Chondrocyte (in vitro differentiated cells): ENCODE data around the gene TPRA1. TPM values are rescaled to one million over a fixed set of nuclear protein-coding genes. Genes with fewer than 3 reads are reported as not detected.

ENCODE experiments used
- DNase-seq: peaks from one replicate; pipeline ENCODE4 v3.0.0; 2021; ENCODE audit warnings: mixed read lengths, low spot score
- H3K27ac Mint-ChIP-seq: one replicate; pipeline ENCODE4 v1.8.0; 2021; ENCODE audit warnings: mild to moderate bottlenecking, moderate library complexity, mixed read lengths; ENCODE audit not compliant: unreplicated experiment
- H3K27me3 Mint-ChIP-seq: 2 replicates; pipeline ENCODE4 v1.8.0; 2021; ENCODE audit warnings: low read depth, mixed read lengths
- H3K36me3 Mint-ChIP-seq: 2 replicates; pipeline ENCODE4 v1.8.0; 2021; ENCODE audit warnings: low read depth, mixed read lengths
- H3K4me1 Mint-ChIP-seq: 2 replicates; pipeline ENCODE4 v1.8.0; 2021; ENCODE audit warnings: low read depth, mild to moderate bottlenecking, mixed read lengths
- H3K4me3 Mint-ChIP-seq: one replicate; pipeline ENCODE4 v1.8.0; 2021; ENCODE audit warnings: mild to moderate bottlenecking, moderate library complexity, mixed read lengths; ENCODE audit not compliant: unreplicated experiment
- H3K9me3 Mint-ChIP-seq: 2 replicates; pipeline ENCODE4 v1.8.0; 2021; ENCODE audit warnings: low read depth, mixed read lengths
- total RNA-seq: library from RNA; stranded (reverse); gene quantifications from 3 replicates; pipeline ENCODE4 v1.2.1, GENCODE V29; 2021
- TF ChIP-seq, protein P1 (sequence below): fragments of 200-600 bp; sonication (generic); IDR thresholded peaks from 2 replicates; pipeline ENCODE4 v1.5.0; 2021; ENCODE audit warnings: antibody characterized with exemption, mild to moderate bottlenecking, moderate library complexity

The TPRA1 gene
- total RNA-seq, 1 donor from 2014 or later, result 37.2 TPM

DNA sequence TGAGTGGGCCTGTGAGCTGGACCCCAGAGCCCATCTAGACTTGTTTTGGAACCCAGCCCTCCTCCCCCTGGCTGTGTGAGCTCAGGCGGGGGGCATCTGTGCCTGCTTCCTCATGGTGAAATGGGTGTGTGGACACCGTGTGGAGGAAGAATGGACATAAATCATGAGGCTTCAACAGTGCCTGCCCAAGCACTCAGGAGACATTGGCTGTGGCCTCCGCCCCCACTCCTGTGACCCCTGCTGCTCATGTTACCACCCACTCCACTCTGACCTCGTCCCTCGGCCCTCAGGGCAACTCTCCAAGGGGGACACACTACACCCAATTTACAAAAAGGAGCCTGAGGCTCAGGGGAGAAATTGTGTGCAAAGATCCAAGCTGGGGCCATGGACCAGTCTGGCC lies 16.6 kb downstream of the TPRA1 start:
- Mint-ChIP-seq H3K4me3 (no peak overlapping the region), H3K9me3 (no peaks in the 10 kb centered on the region), H3K27ac (no peak overlapping the region), H3K4me1 (peaks cover 14% of the 10 kb centered on the region), H3K27me3 (no peaks in the 10 kb centered on the region), H3K36me3 (peaks cover 26% of the 10 kb centered on the region)
- TF ChIP-seq, protein P1, sequence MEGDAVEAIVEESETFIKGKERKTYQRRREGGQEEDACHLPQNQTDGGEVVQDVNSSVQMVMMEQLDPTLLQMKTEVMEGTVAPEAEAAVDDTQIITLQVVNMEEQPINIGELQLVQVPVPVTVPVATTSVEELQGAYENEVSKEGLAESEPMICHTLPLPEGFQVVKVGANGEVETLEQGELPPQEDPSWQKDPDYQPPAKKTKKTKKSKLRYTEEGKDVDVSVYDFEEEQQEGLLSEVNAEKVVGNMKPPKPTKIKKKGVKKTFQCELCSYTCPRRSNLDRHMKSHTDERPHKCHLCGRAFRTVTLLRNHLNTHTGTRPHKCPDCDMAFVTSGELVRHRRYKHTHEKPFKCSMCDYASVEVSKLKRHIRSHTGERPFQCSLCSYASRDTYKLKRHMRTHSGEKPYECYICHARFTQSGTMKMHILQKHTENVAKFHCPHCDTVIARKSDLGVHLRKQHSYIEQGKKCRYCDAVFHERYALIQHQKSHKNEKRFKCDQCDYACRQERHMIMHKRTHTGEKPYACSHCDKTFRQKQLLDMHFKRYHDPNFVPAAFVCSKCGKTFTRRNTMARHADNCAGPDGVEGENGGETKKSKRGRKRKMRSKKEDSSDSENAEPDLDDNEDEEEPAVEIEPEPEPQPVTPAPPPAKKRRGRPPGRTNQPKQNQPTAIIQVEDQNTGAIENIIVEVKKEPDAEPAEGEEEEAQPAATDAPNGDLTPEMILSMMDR, result no peak
- DNase-seq, result no peak

DNA sequence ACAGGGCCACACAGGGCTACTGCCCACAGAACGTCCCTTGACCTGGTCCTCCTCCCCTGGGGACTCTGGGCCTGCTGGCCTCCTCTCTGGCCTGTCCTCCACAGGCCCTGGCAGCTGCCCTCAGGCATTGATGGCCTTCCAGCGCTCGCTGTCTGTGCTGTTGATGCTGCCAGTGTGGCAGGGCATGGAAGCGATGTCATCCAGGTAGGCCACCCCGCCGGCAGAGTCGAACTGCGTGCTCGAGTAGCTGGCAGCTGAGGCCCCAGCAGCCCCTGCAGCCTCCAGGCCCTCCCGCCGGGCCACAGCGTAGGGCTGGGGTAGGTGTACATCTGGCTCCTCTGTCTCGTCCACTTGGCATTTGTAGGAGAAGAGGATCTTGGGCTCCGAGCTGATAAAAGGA lies 17.1 kb downstream of the TPRA1 start:
- no peak for DNase-seq
- H3K4me1 Mint-ChIP-seq, result peaks cover 14% of the 10 kb centered on the region
- no peaks in the 10 kb centered on the region for H3K27me3 Mint-ChIP-seq
- no peak overlapping the region for H3K27ac Mint-ChIP-seq
- no peaks in the 10 kb centered on the region for H3K9me3 Mint-ChIP-seq
- H3K36me3 Mint-ChIP-seq, result peaks cover 26% of the 10 kb centered on the region
- TF ChIP-seq, protein P1, result no peak
- no peak overlapping the region for H3K4me3 Mint-ChIP-seq

DNA sequence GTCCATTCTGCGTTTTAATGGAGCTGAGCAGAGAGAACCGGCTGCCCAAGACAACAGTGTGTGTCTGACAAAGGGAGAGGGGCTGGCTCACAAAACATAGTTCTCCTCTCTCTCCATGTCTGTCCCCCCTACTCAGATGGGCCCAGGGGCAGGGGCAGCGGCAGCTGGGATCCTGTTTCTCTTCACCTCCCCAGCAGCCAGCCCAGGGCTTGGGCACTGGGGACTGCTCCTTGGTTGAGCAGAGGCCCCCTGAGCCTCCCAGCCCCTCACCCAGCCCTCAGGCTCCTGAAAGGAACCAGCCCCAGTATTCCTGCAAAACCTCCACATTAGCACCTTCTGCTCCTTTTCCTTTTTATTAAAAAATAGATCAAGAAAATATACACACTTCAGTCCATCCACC lies 17.8 kb downstream of the TPRA1 start:
- Mint-ChIP-seq H3K9me3 (no peaks in the 10 kb centered on the region), H3K27me3 (no peaks in the 10 kb centered on the region), H3K36me3 (peaks cover 26% of the 10 kb centered on the region), H3K4me1 (peaks cover 14% of the 10 kb centered on the region), H3K4me3 (no peak overlapping the region), H3K27ac (no peak overlapping the region)
- TF ChIP-seq, protein P1, result no peak
- DNase-seq, result no peak

DNA sequence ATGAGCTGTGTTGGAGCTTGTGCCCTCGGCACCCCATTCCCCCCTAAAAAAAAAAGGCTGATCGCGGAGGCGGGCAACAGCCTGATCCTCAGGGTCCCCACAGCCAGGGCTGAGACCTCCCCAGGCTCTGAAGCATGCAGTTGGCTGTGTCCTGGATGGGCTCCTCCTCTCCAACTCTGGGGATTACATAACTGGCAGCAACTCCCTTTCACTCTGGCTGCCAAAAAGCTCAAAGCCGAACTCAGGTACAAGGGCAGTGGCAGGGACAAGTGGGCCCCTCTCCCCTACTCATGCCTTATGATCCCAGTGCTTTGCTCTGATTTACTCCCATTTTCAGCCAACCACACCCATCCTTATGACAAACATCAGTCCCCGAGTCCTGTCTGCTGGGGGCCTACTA lies 18.3 kb downstream of the TPRA1 start:
- H3K4me3 Mint-ChIP-seq, result no peak overlapping the region
- peaks cover 26% of the 10 kb centered on the region for H3K36me3 Mint-ChIP-seq
- peaks cover 14% of the 10 kb centered on the region for H3K4me1 Mint-ChIP-seq
- DNase-seq, result no peak
- H3K27ac Mint-ChIP-seq, result no peak overlapping the region
- H3K9me3 Mint-ChIP-seq, result no peaks in the 10 kb centered on the region
- TF ChIP-seq, protein P1, result no peak
- no peaks in the 10 kb centered on the region for H3K27me3 Mint-ChIP-seq

DNA sequence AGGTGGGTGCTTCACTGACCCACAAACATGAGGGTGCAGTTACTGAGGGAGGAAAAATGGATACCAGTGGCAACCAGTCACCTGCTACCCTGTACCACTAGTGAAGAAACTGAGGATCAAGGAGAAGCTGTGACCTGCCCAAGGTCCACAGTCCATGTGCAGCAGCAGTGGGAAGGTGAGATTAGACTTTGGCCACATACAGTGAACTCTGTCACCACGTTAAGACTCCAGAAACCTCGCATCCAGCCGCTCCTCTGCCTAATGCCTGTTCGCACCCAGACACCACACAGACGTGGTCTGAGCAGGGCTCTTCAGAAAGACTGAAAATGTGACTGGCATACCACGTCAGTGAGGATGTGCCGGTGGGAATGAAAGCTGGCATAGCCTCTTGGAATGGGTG lies 20.0 kb downstream of the TPRA1 start:
- TF ChIP-seq, protein P1, result no peak
- Mint-ChIP-seq H3K27ac (no peak overlapping the region), H3K4me1 (peaks cover 8% of the 10 kb centered on the region), H3K27me3 (no peaks in the 10 kb centered on the region), H3K9me3 (no peaks in the 10 kb centered on the region), H3K36me3 (peaks cover 23% of the 10 kb centered on the region), H3K4me3 (no peak overlapping the region)
- DNase-seq, result no peak
